K562 (cell line): ENCODE data around the gene NEURL2. TPM values are rescaled to one million over a fixed set of nuclear protein-coding genes. Genes with fewer than 3 reads are reported as not detected.

Experiments used
- DACH1 ChIP-seq: fragments of 450-650 bp; IDR thresholded peaks from 2 replicates; pipeline ENCODE4 v1.6.1; 2018; ENCODE audit not compliant: partially characterized antibody
- ELF1 ChIP-seq: fragments of 200-800 bp; sonication (Bioruptor generic); IDR thresholded peaks from 2 replicates; pipeline ENCODE4 v1.6.1; 2016; ENCODE audit warnings: missing genetic modification characterization, missing compliant biosample characterization
- HMGN3 ChIP-seq: IDR thresholded peaks from 2 replicates; pipeline ENCODE4 v1.6.1; 2011; ENCODE audit warnings: borderline replicate concordance, low read depth, mild to moderate bottlenecking, mixed read lengths, low read length; ENCODE audit not compliant: insufficient read length; ENCODE audit errors: extremely low read depth
- MYC ChIP-seq, 2 experiments: fragments of 250-450 bp in 1 of 2; sonication (Bioruptor Pico) in 1 of 2; IDR thresholded peaks; 2 replicates each; pipeline versions ENCODE4 v1.5.1 to v1.6.1; 2012 to 2021; ENCODE audit warnings: low read depth in 2 of 2, borderline replicate concordance in 1 of 2, improper control_type of control experiment in 1 of 2, low read length in 1 of 2, mild to moderate bottlenecking in 1 of 2, moderate library complexity in 1 of 2
- NR1H2 ChIP-seq: sonication (generic); formaldehyde crosslinking; IDR thresholded peaks from 2 replicates; pipeline ENCODE4 v1.4.0; 2020; ENCODE audit warnings: mild to moderate bottlenecking, missing genetic modification reagents
- NR2C1 ChIP-seq, 2 experiments: fragments of 450-650 bp; IDR thresholded peaks; 2 replicates each; pipeline ENCODE4 v1.6.1; 2017; ENCODE audit warnings: mild to moderate bottlenecking in 2 of 2, antibody characterized with exemption in 1 of 2, inconsistent platforms in 1 of 2, missing compliant biosample characterization in 1 of 2, missing genetic modification characterization in 1 of 2
- POLR3A ChIP-seq: IDR thresholded peaks from 2 replicates; pipeline ENCODE4 v1.6.1; 2011; ENCODE audit warnings: borderline replicate concordance, mild to moderate bottlenecking, moderate library complexity; ENCODE audit not compliant: insufficient read length, insufficient read depth; ENCODE audit errors: extremely low read depth
- RBM34 ChIP-seq: fragments of 200-400 bp; formaldehyde crosslinking; IDR thresholded peaks from 2 replicates; pipeline ENCODE4 v1.6.1; 2018; ENCODE audit warnings: low read length, borderline replicate concordance; ENCODE audit not compliant: insufficient read depth
- SMAD4 ChIP-seq: fragments of 250-450 bp; sonication (Bioruptor Pico); conservative IDR thresholded peaks from 2 replicates; pipeline ENCODE4 v1.8.0; 2021; ENCODE audit warnings: inconsistent platforms, mild to moderate bottlenecking, moderate library complexity
- SOX6 ChIP-seq: fragments of 450-650 bp; IDR thresholded peaks from 2 replicates; pipeline ENCODE4 v1.6.1; 2014; ENCODE audit warnings: mild to moderate bottlenecking
- SRSF7 ChIP-seq: fragments of 200-400 bp; formaldehyde crosslinking; optimal IDR thresholded peaks from 2 replicates; pipeline ENCODE3; 2017; ENCODE audit warnings: mild to moderate bottlenecking, low read depth, low read length
- TEAD4 ChIP-seq, 2 experiments: sonication (generic) in 1 of 2; formaldehyde crosslinking in 1 of 2; IDR thresholded peaks; 2 replicates each; pipeline versions ENCODE4 v1.6.1 to v1.8.0; 2012 to 2022; ENCODE audit warnings: borderline replicate concordance in 1 of 2, inconsistent platforms in 1 of 2, low read length in 1 of 2, mild to moderate bottlenecking in 1 of 2, missing genetic modification reagents in 1 of 2
- ZEB2 ChIP-seq: fragments of 450-650 bp; IDR thresholded peaks from 2 replicates; pipeline ENCODE4 v1.6.1; 2016
- ZNF197 ChIP-seq: fragments of 200-800 bp; sonication (Bioruptor generic); IDR thresholded peaks from 2 replicates; pipeline ENCODE4 v1.6.1; 2016; ENCODE audit warnings: low read depth, missing genetic modification characterization, missing compliant biosample characterization
- polyA plus RNA-seq, 8 experiments: library from polyadenylated mRNA; depleted of rRNA in 4 of 8; stranded (reverse) in 5 of 8; unstranded in 3 of 8; fragments of >200 nt; fragmentation: Nextera tagmentation in 2 of 8; fragmentation: Illumina TruSeq in 1 of 8; extraction: Ambion mirVana in 2 of 8; extraction: Trizol in 1 of 8; gene quantifications; 2 replicates each; pipeline versions ENCODE4 v1.2.1 to v1.2.3, GENCODE V29; 2011 to 2014; ENCODE audit warnings: inconsistent platforms in 1 of 8, missing spikeins in 1 of 8
- total RNA-seq, 7 experiments: library from RNA; depleted of rRNA in 6 of 7; stranded (reverse); fragments of >200 nt in 6 of 7; fragmentation: Illumina TruSeq in 2 of 7; extraction: Trizol in 2 of 7; gene quantifications; 2 replicates each; pipeline versions ENCODE4 v1.2.1 to v1.2.3, GENCODE V29; 2011 to 2021; ENCODE audit warnings: low replicate concordance in 1 of 7
- TF ChIP-seq, protein P1 (sequence below), 2 experiments: fragments of 200-800 bp in 1 of 2; sonication (Bioruptor generic) in 1 of 2; sonication (generic) in 1 of 2; formaldehyde crosslinking in 1 of 2; IDR thresholded peaks in 1 of 2; conservative IDR thresholded peaks in 1 of 2; 2 replicates each; pipeline versions ENCODE4 v1.5.0 to v1.6.1; 2016 to 2020; ENCODE audit warnings: missing compliant biosample characterization in 1 of 2, missing genetic modification characterization in 1 of 2, missing genetic modification reagents in 1 of 2
- TF ChIP-seq, protein P2 (sequence below): IDR thresholded peaks from 2 replicates; pipeline ENCODE4 v1.6.1; 2014; ENCODE audit warnings: antibody characterized with exemption
- TF ChIP-seq, protein P3 (sequence below): fragments of 200-800 bp; sonication (Bioruptor generic); IDR thresholded peaks from 2 replicates; pipeline ENCODE4 v1.6.1; 2017; ENCODE audit warnings: missing genetic modification characterization, missing compliant biosample characterization
- TF ChIP-seq, protein P4 (sequence below), 2 experiments: fragments of 250-450 bp in 1 of 2; fragments of 450-650 bp in 1 of 2; sonication (Bioruptor Pico) in 1 of 2; IDR thresholded peaks; 2 replicates each; pipeline versions ENCODE4 v1.6.1 to v1.8.0; 2016 to 2021; ENCODE audit warnings: mild to moderate bottlenecking in 2 of 2, moderate library complexity in 2 of 2, missing compliant biosample characterization in 1 of 2, missing genetic modification characterization in 1 of 2

Gene NEURL2
- total and polyA plus RNA-seq, 9 of the 15 experiments (the other 6 are each of a cell fraction or from before 2014, with no cell fraction given): 0.22 to 1.9 (median 0.50) TPM; not detected in 1

DNA sequence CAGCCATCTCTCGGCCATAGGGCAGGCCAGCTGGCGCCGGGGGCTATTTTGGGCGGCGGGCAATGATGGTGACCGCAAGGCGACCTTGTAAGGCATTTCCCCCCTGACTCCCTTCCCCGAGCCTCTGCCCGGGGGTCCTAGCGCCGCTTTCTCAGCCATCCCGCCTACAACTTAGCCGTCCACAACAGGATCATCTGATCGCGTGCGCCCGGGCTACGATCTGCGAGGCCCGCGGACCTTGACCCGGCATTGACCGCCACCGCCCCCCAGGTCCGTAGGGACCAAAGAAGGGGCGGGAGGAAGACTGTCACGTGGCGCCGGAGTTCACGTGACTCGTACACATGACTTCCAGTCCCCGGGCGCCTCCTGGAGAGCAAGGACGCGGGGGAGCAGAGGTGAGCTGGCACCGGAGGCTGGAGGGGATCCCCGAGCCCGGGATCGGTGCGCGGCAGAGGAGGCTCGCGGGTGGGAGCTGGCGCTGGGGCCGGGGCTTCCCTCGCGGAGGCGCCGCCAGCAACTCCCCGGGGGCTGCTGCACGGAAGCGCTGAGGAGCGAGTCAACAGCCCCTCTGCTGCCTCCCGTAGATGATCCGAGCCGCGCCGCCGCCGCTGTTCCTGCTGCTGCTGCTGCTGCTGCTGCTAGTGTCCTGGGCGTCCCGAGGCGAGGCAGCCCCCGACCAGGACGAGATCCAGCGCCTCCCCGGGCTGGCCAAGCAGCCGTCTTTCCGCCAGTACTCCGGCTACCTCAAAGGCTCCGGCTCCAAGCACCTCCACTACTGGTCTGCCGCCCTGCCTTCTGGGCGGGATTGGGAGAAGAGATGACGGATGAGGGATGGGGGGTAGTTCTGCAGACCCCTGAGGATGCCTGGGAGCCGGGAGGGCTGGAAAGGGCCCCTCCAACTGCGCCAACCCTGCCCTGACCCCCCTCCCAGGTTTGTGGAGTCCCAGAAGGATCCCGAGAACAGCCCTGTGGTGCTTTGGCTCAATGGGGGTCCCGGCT is at the start of gene NEURL2, which contains the start of gene CTSA (continued):
- TF ChIP-seq, protein P1, sequence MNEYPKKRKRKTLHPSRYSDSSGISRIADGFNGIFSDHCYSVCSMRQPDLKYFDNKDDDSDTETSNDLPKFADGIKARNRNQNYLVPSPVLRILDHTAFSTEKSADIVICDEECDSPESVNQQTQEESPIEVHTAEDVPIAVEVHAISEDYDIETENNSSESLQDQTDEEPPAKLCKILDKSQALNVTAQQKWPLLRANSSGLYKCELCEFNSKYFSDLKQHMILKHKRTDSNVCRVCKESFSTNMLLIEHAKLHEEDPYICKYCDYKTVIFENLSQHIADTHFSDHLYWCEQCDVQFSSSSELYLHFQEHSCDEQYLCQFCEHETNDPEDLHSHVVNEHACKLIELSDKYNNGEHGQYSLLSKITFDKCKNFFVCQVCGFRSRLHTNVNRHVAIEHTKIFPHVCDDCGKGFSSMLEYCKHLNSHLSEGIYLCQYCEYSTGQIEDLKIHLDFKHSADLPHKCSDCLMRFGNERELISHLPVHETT (CRISPR knock-in tag; conservative IDR thresholded peaks at IDR 0.05 in 1 of 2, IDR thresholded peaks at IDR 0.05 in 1 of 2): peak in 1 of 2 experiments; percentile 64; a peak in 1 of 4 replicates
- TF ChIP-seq ZNF197 (CRISPR knock-in tag) (0 out of 2 replicates have a peak, but pooled peaks have one; percentile 56), DACH1 (peak; percentile 19), HMGN3 (peak; percentile 74), ELF1 (tag) (peak; percentile 66; the same call in 1 of the 2 replicates), SOX6 (peak; percentile 55), SRSF7 (no peak), POLR3A (no peak), MYC (IDR thresholded peaks at IDR 0.05; ENCODE audit: low read depth, low read length) (peak; percentile 84), MYC (CRISPR knock-in tag; IDR thresholded peaks at IDR 0.05; ENCODE audit: borderline replicate concordance, low read depth) (peak; percentile 78; the same call in 1 of the 2 replicates), NR1H2 (CRISPR knock-in tag) (peak; percentile 8; the same call in 1 of the 2 replicates), NR2C1 (IDR thresholded peaks at IDR 0.05) (peak; percentile 72), NR2C1 (tag; IDR thresholded peaks at IDR 0.05) (peak; percentile 76), TEAD4 (IDR thresholded peaks at IDR 0.05; ENCODE audit: low read length) (0 out of 2 replicates have a peak, but pooled peaks have one; percentile 7), TEAD4 (CRISPR knock-in tag; IDR thresholded peaks at IDR 0.05; ENCODE audit: borderline replicate concordance) (no peak), ZEB2 (peak; percentile 66), SMAD4 (CRISPR knock-in tag) (0 out of 2 replicates have a peak, but pooled peaks have one; percentile 36), RBM34 (no peak)
- TF ChIP-seq, protein P2, sequence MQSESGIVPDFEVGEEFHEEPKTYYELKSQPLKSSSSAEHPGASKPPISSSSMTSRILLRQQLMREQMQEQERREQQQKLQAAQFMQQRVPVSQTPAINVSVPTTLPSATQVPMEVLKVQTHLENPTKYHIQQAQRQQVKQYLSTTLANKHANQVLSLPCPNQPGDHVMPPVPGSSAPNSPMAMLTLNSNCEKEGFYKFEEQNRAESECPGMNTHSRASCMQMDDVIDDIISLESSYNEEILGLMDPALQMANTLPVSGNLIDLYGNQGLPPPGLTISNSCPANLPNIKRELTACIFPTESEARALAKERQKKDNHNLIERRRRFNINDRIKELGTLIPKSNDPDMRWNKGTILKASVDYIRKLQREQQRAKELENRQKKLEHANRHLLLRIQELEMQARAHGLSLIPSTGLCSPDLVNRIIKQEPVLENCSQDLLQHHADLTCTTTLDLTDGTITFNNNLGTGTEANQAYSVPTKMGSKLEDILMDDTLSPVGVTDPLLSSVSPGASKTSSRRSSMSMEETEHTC: peak; percentile 93
- TF ChIP-seq, protein P3, sequence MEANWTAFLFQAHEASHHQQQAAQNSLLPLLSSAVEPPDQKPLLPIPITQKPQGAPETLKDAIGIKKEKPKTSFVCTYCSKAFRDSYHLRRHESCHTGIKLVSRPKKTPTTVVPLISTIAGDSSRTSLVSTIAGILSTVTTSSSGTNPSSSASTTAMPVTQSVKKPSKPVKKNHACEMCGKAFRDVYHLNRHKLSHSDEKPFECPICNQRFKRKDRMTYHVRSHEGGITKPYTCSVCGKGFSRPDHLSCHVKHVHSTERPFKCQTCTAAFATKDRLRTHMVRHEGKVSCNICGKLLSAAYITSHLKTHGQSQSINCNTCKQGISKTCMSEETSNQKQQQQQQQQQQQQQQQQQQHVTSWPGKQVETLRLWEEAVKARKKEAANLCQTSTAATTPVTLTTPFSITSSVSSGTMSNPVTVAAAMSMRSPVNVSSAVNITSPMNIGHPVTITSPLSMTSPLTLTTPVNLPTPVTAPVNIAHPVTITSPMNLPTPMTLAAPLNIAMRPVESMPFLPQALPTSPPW (CRISPR knock-in tag): peak; percentile 90
- TF ChIP-seq, protein P4, sequence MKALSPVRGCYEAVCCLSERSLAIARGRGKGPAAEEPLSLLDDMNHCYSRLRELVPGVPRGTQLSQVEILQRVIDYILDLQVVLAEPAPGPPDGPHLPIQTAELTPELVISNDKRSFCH (CRISPR knock-in tag; IDR thresholded peaks at IDR 0.05): no peak
- TF ChIP-seq, protein P4 (tag; IDR thresholded peaks at IDR 0.05): peak; percentile 59; the same call in 1 of the 2 replicates
